Occipital lobe (tissue), 2 donors: ENCODE results near the gene C17orf107. TPM values are rescaled to one million over a fixed set of nuclear protein-coding genes. Genes with fewer than 3 reads are reported as not detected.
A peak's percentile ranks its signal among the peaks of the same experiment; 100 is the strongest.
"Not testable (repeated sequence)": the region's sequence is repeated elsewhere in the genome, so short reads cannot be mapped to it uniquely, and the experiment has no call there.

Experiments used
- DNase-seq: peaks from one replicate; lab custom pipeline; 2025; lab: John Stamatoyannopoulos, UW
- total RNA-seq: library from RNA; depleted of rRNA; stranded (reverse); fragments of >200 nt; gene quantifications from one replicate; pipeline ENCODE4 v1.2.3, GENCODE V29; 2014

The C17orf107 gene
- total RNA-seq, 1 donor from 2014 or later: 6.9 TPM

GRCh38 chr17:4900231-4901107, 1.1 kb downstream of the C17orf107 start:
- DNase-seq: no peak

GRCh38 chr17:4901108-4901647, 1.8 kb downstream of the C17orf107 start:
- no peak for DNase-seq

GRCh38 chr17:4901648-4902344, 2.5 kb downstream of the C17orf107 start:
- no peak for DNase-seq

GRCh38 chr17:4902540-4902939, 3.2 kb downstream of the C17orf107 start:
- DNase-seq: no peak

GRCh38 chr17:4903051-4903818, 3.9 kb downstream of the C17orf107 start, which contains the start of gene CHRNE:
Gene CHRNE (minus strand): TSS chr17:4903098. CDS start chr17:4903063, 35 bp downstream.
- peak; percentile 17 for DNase-seq

- DNase-seq: not testable (repeated sequence)
Observed at GRCh38 chr17:4906642-4907041, 7.3 kb downstream of the C17orf107 start.

- DNase-seq: no peak
Observed at GRCh38 chr17:4908301-4908700, 9.0 kb downstream of the C17orf107 start.

- peak; percentile 79 for DNase-seq
Observed at GRCh38 chr17:4908711-4909496, 9.6 kb downstream of the C17orf107 start.

GRCh38 chr17:4913994-4914393, 14.7 kb downstream of the C17orf107 start:
- no peak for DNase-seq

- DNase-seq: not testable (repeated sequence)
Observed at GRCh38 chr17:4914551-4914950, 15.2 kb downstream of the C17orf107 start.

- no peak for DNase-seq
Observed at GRCh38 chr17:4919511-4920047, 20.2 kb downstream of the C17orf107 start.

GRCh38 chr17:4920351-4921048, 21.2 kb downstream of the C17orf107 start:
- DNase-seq: no peak

- no peak for DNase-seq
Observed at GRCh38 chr17:4921320-4921719, 22.0 kb downstream of the C17orf107 start.

GRCh38 chr17:4926577-4927335, 27.4 kb downstream of the C17orf107 start:
- not testable (repeated sequence) for DNase-seq

GRCh38 chr17:4928881-4929280, 29.5 kb downstream of the C17orf107 start:
- DNase-seq: no peak

- DNase-seq: no peak
Observed at GRCh38 chr17:4931963-4932362, 32.6 kb downstream of the C17orf107 start, which contains the start of gene GP1BA. Gene GP1BA (plus strand): TSS chr17:4932277. CDS start chr17:4932605, 328 bp downstream.

GRCh38 chr17:4932756-4933155, 33.4 kb downstream of the C17orf107 start:
- DNase-seq: no peak

- DNase-seq: no peak
Observed at GRCh38 chr17:4933646-4934045, 34.3 kb downstream of the C17orf107 start.
